HG03342 (cell line): ENCODE measurements around the gene RAET1E.
"Not testable (repeated sequence)": the region's sequence is repeated elsewhere in the genome, so short reads cannot be mapped to it uniquely, and the experiment has no call there.

Source experiments
- ATAC-seq: cut with Tn5 transposase; IDR thresholded peaks from one replicate; pipeline ENCODE4 v1.9.1; 2021; ENCODE audit warnings: mild to moderate bottlenecking, moderate library complexity; ENCODE audit not compliant: unreplicated experiment

The RAET1E gene

DNA sequence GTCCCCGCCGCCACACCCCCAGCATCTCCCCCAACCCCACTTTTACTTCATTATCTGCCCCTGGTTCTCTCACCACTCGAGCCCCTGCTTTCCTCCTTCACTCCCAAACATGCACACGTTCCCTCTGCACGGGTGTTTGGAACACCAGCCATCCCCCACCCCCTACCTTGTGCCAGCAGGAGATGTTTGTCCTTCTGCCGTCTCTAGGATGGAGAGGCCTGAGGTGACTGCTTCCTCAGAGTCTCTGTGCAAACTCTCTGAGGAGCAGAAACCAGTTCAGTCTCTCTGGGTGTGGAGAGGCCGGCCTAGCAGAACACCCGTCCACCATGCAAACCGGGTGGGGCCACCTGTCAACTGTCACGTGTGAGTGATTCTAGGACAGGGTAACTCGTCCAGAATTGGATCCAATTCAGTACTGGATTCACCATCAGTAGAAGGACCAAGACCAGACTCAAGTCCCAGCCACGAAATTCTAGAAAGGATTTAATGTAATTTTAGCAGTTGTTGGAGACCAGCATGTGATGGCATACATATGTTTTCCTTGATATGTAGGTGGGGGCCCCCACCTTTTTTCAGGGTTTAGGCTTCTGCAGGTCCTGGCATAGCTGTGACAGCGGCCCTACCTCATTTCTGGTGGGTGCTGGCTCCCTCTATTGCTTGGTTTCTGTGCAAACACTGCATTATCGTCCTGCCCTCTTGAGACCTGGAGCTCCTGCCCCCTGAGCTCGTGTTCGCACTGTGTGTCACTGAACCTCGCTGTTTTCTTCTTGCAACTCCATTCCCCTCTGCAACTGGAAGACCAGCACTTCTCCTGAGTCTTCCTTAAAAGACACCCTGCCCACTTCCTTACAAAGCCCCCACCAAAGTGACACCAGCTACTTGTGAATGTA, at the start of gene RAET1E:
RAET1E (minus strand) TSS at position 259 of the 890 bp plus-strand sequence. CDS start 7,212 bp downstream, outside the sequence.
- ATAC-seq: no peak

DNA sequence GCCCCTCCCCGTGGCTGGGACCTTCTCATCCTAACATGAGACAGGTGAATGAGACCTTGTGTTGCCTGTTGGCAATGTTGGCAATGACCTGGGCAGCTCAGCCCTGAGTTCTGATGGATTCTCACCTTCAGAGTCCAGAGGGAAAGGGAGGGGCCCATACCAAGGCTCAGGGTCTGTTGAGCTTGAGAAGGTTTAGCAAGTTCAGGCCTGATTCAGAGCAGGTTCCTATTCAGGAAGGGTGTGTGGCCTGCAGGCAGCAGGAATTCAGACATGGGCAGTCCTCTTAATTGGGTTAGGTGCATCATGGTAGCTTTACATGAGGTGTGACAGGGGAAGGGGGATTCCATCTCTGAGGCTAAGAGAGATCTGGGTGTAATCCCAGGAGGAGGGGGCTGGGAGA, 49.6 kb upstream of the RAET1E start:
- not testable (repeated sequence) for ATAC-seq

DNA sequence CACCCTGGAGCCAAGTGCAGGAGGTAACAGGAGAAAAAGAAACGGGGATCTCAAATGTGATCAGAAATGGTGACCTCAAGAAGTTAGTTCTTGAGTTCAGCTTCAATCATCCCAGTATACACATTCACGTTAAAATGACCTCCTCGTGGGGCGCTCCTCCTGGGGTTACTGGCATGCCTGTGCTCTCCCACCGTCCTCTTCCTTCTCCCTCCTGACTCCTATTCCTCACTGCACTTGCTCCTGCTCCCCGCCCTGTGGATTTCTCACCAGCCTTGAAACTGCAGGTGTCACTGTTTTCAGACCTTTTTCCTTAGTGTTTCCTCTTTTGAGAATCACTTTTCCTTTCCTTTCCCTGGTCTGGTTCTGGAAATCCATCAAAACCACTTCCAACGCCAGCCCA, 48.7 kb upstream of the RAET1E start:
- not testable (repeated sequence) for ATAC-seq

GRCh38 chr6:149945276-149945675, 47.4 kb upstream of the RAET1E start:
- not testable (repeated sequence) for ATAC-seq

DNA sequence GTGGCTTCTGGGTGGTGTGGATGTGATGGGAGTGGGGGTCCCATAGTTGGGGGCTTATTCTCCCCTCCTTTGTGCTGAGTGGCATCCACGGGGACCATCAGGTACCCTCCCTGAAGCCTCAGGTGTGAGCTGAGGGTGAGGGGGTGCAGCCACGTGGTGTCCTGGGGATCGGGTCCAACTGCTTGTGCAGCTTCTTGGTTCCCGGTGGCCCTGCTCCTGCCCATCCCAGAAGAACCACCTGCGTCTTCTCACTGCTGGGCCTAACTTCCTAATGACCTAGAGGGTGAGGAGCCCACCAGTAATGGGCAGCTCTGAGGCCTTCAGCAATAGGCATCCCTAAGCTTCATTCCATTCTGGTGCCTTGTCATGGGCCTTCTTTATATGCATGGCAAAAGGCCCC, 45.4 kb upstream of the RAET1E start:
- ATAC-seq: not testable (repeated sequence)

DNA sequence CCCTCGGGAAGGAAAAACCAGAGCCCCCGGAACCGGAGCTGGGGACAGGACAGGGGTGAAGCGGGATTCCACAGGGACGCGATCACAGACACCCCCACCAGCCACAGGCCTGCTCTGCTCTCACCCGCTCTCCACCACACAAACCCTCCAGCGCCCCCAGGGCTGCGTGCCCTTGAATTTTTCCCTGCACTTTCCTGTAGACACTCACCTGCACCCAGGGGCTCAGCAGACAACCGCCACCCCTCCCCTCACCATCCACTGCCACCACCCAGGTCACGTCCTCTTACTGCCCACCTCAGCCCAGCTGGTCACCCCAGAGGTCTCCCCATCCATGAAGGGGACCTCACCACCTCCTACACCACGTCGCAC, 44.5 kb upstream of the RAET1E start:
- no peak for ATAC-seq

DNA sequence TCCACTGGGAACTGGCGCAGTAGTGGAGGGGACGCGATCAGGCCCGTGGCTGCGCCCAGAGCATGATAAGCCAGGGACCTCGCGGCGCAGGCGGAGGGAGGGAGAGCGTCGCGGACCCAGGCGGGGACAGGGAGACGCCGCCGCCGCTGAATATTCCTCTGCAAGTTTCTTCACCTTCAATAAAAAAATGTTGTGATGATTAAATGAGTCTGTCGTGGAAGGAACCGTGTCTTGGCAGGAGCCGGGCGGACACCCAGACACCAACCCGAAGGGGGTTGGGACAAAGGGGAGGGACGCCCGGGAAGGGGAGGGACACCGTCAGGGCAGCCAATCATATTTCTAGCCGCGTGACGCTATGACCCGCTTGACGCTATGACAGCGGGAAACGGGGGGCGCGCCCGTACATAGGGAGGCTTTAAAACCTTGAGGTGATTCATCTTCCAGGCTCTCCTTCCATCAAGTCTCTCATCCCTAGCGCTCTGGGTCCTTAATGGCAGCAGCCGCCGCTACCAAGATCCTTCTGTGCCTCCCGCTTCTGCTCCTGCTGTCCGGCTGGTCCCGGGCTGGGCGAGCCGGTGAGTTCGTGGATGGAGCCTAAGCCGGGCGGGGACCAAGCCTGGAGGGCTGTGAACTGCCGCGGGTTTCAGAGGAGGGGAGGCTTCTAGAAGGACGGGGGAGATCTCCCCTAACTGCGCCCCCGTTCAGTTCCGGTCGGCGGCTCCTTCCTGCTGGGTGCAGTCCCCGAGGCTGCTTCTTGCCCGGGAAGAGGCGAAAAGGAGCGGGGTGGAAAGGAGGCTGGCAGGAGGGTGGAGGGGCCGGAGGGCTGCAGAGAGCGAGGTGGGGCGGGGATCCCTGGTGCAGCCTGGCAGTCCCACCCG, 43.9 kb upstream of the RAET1E start, which contains the start of gene ULBP2:
ULBP2 (plus strand) TSS at position 432 of the 878 bp plus-strand sequence; CDS start at position 491, 59 bp downstream.
- ATAC-seq: peak; percentile 31

DNA sequence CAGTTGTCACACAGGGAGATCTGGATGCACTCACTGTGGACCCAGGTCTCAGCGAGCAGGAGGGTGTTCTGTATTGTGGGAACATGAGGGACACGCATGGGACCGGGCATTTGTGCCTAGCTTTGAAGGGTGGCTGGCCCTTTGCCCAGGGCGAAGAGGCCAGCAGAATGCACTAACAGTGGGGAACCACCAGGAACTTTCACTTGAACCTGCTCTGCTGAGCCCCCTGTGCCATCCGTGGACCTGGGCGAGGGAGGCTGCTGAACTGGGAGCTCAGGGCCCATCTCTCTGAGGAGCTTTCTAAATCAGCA, 42.7 kb upstream of the RAET1E start:
- no peak for ATAC-seq

DNA sequence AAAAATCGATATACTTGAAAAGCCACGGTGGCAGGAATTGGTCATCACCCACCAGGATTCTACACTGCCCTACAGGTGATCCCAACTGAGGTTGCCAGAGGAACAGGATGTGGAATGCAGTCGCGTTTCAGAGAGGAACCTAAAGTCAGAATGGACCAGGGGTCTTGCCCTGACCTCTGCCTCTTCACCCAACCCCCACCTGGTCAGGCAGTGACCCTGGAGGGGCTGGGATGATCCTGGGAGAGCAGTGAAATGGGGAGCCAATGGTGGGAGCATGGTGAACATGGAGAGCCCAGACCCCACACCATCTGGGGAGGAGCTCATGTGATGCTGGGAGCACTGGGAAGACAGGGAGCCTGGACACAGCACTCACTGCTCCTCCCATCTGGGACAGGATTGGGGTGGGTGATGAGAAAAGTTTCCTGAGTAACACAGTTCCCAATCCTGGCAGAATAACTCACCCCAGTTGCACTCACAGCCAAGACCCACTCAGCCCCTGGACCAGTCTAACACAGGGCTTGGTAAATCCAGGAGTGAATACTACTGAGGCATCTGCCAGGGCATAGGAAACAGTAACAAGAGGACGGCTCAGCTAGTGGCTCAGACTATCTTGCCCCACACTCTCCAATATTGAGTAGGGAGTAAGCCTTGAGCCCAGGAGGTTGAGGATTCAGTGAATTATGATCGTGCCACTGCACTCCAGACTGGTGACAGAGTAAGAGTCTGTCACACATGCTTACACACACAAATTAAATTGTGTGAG, 42.2 kb upstream of the RAET1E start:
- no peak for ATAC-seq

DNA sequence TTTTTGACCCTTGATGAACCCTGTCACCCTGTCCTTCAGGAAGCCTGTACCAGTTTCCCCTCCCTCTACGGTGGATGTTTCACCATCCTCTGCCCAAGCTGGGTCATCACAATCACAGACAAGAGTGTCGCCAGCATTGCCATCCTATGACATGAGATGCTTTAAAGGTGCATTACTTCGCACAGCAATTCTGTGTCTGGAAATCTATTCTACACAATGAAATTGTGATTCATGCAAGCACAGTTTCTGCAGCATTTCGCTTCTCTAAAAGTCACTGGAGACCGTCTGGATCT, 41.4 kb upstream of the RAET1E start:
- no peak for ATAC-seq

GRCh38 chr6:149938571-149939355, 40.9 kb upstream of the RAET1E start:
- ATAC-seq: peak; percentile 79

- not testable (repeated sequence) for ATAC-seq
These were observed 40.2 kb upstream of the RAET1E start for GRCh38 chr6:149938013-149938570.

DNA sequence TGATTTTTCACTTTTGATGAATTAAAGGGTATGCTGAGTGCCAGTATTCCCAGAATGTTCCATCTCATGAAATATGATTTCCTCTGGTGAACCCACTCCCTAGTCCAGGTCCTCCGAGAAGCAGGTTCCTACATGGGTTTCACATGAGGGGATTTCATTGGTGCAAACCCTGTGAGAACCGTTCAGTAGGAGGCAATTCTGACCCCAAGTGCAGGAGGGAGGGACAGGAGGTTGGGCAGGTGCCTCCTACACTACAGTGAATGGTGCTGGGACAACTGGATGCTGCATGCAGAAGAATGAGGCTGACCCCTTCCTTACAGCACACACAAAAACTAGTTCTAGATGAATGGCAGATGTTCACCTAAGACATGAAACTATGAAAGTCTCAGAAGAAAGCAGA, 38.8 kb upstream of the RAET1E start:
- no peak for ATAC-seq

DNA sequence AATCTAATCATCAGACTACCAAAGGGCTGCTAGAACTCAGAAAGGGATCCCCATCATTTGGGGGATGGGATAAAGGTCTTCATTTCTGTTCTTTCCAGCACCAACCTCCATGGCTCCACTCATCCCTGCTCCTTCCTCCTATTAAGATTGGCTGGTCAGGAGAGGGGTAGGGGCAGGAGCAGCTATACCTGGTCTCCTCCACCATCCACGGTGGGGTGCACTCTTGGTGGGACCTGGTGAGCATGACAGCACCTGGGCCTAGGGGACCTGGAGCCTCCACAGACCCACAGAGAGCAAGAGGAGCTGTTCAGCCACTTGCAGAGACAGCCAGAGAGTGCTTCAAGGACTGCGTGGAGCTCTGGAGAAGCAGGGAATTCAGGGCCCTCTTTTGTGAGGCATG, 37.8 kb upstream of the RAET1E start:
- ATAC-seq: no peak

- ATAC-seq: no peak
These were observed 37.3 kb upstream of the RAET1E start for GRCh38 chr6:149935246-149935645.

GRCh38 chr6:149934249-149935156, 36.6 kb upstream of the RAET1E start:
- no peak for ATAC-seq

- no peak for ATAC-seq
These were observed 35.5 kb upstream of the RAET1E start for GRCh38 chr6:149933461-149933860.

GRCh38 chr6:149933036-149933435, 35.1 kb upstream of the RAET1E start:
- ATAC-seq: no peak

- ATAC-seq: no peak
These were observed 33.6 kb upstream of the RAET1E start for GRCh38 chr6:149931501-149931900.
